Astrocyte (in vitro differentiated cells and primary cell): ENCODE measurements around the gene PDCL2. TPM values are rescaled to one million over a fixed set of nuclear protein-coding genes. Genes with fewer than 3 reads are reported as not detected.
"Not testable (repeated sequence)": the region's sequence is repeated elsewhere in the genome, so short reads cannot be mapped to it uniquely, and the experiment has no call there.

Source experiments
- DNase-seq: peaks from one replicate; pipeline ENCODE4 v3.0.0-alpha.2; 2010; ENCODE audit warnings: low read depth
- FAIRE-seq: peaks from 2 replicates; lab custom pipeline; 2011; peaks lifted over from hg19 to GRCh38; lab: Jason Lieb, UNC
- H2AFZ ChIP-seq: 2 replicates; pipeline ENCODE4 v1.6.0; 2012; ENCODE audit warnings: low read depth, low read length, inconsistent platforms
- H3K27ac ChIP-seq: 2 replicates; pipeline ENCODE4 v1.5.1; 2011; ENCODE audit warnings: low read depth, low read length, inconsistent platforms
- H3K27me3 ChIP-seq: 2 replicates; pipeline ENCODE4 v1.6.0; 2011; ENCODE audit warnings: low read length, inconsistent platforms; ENCODE audit not compliant: insufficient read depth
- H3K36me3 ChIP-seq: 2 replicates; pipeline ENCODE4 v1.5.1; 2011; ENCODE audit warnings: low read length, inconsistent platforms; ENCODE audit not compliant: insufficient read depth
- H3K4me1 ChIP-seq: 2 replicates; pipeline ENCODE4 v1.5.1; 2011; ENCODE audit warnings: low read length, inconsistent platforms; ENCODE audit not compliant: insufficient read depth
- H3K4me2 ChIP-seq: 2 replicates; pipeline ENCODE4 v1.6.0; 2012; ENCODE audit warnings: low read length, inconsistent platforms
- H3K4me3 ChIP-seq: 2 replicates; pipeline ENCODE4 v1.5.1; 2011; ENCODE audit warnings: low read depth, mild to moderate bottlenecking, low read length, inconsistent platforms; ENCODE audit not compliant: insufficient read depth
- H3K79me2 ChIP-seq: 2 replicates; pipeline ENCODE4 v1.6.0; 2012; ENCODE audit warnings: mild to moderate bottlenecking, low read length, inconsistent platforms; ENCODE audit not compliant: insufficient read depth
- H3K9ac ChIP-seq: 2 replicates; pipeline ENCODE4 v1.6.0; 2012; ENCODE audit warnings: mild to moderate bottlenecking, low read length, inconsistent platforms
- H3K9me3 ChIP-seq: 2 replicates; pipeline ENCODE4 v1.5.1; 2012; ENCODE audit warnings: low read depth, mild to moderate bottlenecking, low read length, inconsistent platforms; ENCODE audit not compliant: insufficient read depth
- H4K20me1 ChIP-seq: 2 replicates; pipeline ENCODE4 v1.6.0; 2012; ENCODE audit warnings: low read length, inconsistent platforms; ENCODE audit not compliant: insufficient read depth
- H3K27ac Mint-ChIP-seq: one replicate; pipeline ENCODE4 v1.8.0; 2021; ENCODE audit warnings: mild to moderate bottlenecking, mixed read lengths; ENCODE audit not compliant: unreplicated experiment
- H3K27me3 Mint-ChIP-seq: one replicate; pipeline ENCODE4 v1.8.0; 2021; ENCODE audit warnings: low read depth, mixed read lengths; ENCODE audit not compliant: unreplicated experiment
- H3K36me3 Mint-ChIP-seq: one replicate; pipeline ENCODE4 v1.8.0; 2021; ENCODE audit warnings: low read depth, mixed read lengths; ENCODE audit not compliant: unreplicated experiment
- H3K4me1 Mint-ChIP-seq: one replicate; pipeline ENCODE4 v1.8.0; 2021; ENCODE audit warnings: low read depth, mixed read lengths; ENCODE audit not compliant: unreplicated experiment
- H3K4me3 Mint-ChIP-seq: one replicate; pipeline ENCODE4 v1.8.0; 2021; ENCODE audit warnings: mild to moderate bottlenecking, moderate library complexity, mixed read lengths; ENCODE audit not compliant: unreplicated experiment
- H3K9me3 Mint-ChIP-seq: one replicate; pipeline ENCODE4 v1.8.0; 2021; ENCODE audit warnings: mild to moderate bottlenecking, mixed read lengths; ENCODE audit not compliant: unreplicated experiment
- CTCF ChIP-seq: IDR thresholded peaks from 2 replicates; pipeline ENCODE4 v1.5.1; 2011; ENCODE audit warnings: low read depth, mild to moderate bottlenecking, inconsistent platforms, low read length, moderate library complexity; ENCODE audit not compliant: insufficient read depth
- EZH2 ChIP-seq: IDR thresholded peaks from 2 replicates; pipeline ENCODE4 v1.6.1; 2012; ENCODE audit warnings: mild to moderate bottlenecking, low read length, inconsistent platforms; ENCODE audit not compliant: insufficient read depth
- total RNA-seq: library from RNA; stranded (reverse); gene quantifications from 2 replicates; pipeline ENCODE4 v1.2.1, GENCODE V29; 2021

PDCL2 gene
- total RNA-seq, 1 donor from 2014 or later, result not detected

DNA sequence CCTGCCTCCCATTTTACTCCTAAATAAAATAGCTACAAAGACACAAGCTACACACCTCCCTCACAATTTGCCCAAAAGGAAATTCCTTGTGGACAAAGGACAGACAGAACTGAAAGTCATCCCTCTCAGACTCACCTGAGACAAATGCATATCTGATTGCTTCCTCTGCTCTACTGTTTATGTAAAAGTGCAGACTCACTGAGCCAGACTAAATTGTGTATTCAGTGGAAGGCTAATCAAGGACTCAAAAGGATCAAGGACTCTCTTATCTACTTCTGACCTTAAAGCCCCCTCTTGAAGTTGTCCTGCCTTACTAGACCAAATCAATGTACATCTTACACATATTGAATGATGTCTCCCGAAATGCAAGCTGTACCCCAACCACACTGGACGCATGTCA, 3.9 kb downstream of the PDCL2 start:
- no peak overlapping the region for H3K9ac ChIP-seq
- H3K4me1 Mint-ChIP-seq, result no peaks in the 10 kb centered on the region
- H3K4me1 ChIP-seq, result no peaks in the 10 kb centered on the region
- H2AFZ ChIP-seq, result no peak overlapping the region
- H4K20me1 ChIP-seq, result no peaks in the 10 kb centered on the region
- H3K36me3 ChIP-seq, result no peaks in the 10 kb centered on the region
- H3K4me2 ChIP-seq, result no peak overlapping the region
- H3K9me3 Mint-ChIP-seq, result peaks cover 16% of the 10 kb centered on the region
- H3K27ac ChIP-seq, result no peak overlapping the region
- no peaks in the 10 kb centered on the region for H3K79me2 ChIP-seq
- TF ChIP-seq EZH2, result no peak
- TF ChIP-seq CTCF, result no peak
- H3K9me3 ChIP-seq, result peaks cover 2% of the 10 kb centered on the region
- no peak for FAIRE-seq
- H3K36me3 Mint-ChIP-seq, result no peaks in the 10 kb centered on the region
- H3K27me3 ChIP-seq, result no peaks in the 10 kb centered on the region
- no peak overlapping the region for H3K4me3 Mint-ChIP-seq
- no peak for DNase-seq
- no peaks in the 10 kb centered on the region for H3K27me3 Mint-ChIP-seq
- H3K4me3 ChIP-seq, result no peak overlapping the region
- no peak overlapping the region for H3K27ac Mint-ChIP-seq

GRCh38 chr4:55582773-55583172, 9.3 kb downstream of the PDCL2 start:
- not testable (repeated sequence) for H3K4me1 ChIP-seq, DNase-seq, H3K4me3 ChIP-seq, H3K36me3 ChIP-seq, H3K9me3 ChIP-seq, H3K27ac ChIP-seq, H3K36me3 Mint-ChIP-seq, H3K27ac Mint-ChIP-seq, H3K79me2 ChIP-seq, H3K9ac ChIP-seq, H2AFZ ChIP-seq, H3K4me1 Mint-ChIP-seq, H3K27me3 Mint-ChIP-seq, H3K27me3 ChIP-seq, H3K4me3 Mint-ChIP-seq, H4K20me1 ChIP-seq, H3K4me2 ChIP-seq, FAIRE-seq
- peaks cover 19% of the 10 kb centered on the region for H3K9me3 Mint-ChIP-seq

DNA sequence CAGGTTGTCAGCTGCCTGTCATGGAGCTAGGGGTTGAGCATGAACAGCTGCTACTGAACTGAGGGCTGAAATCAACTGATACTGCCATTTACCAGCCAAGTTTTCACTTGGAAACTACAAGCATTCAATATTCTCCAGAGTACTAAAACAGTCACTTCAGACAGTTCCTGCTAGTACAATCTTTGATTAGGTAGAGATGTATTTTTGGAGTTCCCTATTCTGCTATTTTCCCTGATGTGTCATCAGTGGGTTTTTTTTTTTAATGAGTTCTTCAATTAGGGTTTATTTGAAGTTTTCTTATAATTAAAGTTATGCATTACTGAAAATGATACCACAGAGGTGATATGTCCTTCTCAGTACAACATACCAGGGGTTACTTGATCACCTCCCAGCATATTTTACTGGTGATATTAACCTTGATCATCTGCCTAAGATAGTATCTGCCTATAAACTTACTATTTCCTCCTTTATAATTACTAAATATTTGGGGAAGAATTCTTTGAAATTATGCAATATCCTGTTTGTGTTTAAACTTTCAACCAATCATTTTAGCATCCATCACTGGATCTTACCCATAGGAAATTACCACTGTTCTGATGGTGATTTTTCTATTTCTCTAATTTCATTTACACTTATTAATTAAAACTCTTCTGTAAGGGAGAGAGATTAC, 13.6 kb downstream of the PDCL2 start:
- Mint-ChIP-seq H3K4me1 (no peaks in the 10 kb centered on the region), H3K36me3 (peaks cover 2% of the 10 kb centered on the region), H3K9me3 (peaks cover 22% of the 10 kb centered on the region), H3K4me3 (no peak overlapping the region), H3K27ac (no peak overlapping the region), H3K27me3 (no peaks in the 10 kb centered on the region)
- FAIRE-seq, result no peak
- no peaks in the 10 kb centered on the region for H3K36me3 ChIP-seq
- no peak overlapping the region for H3K9ac ChIP-seq
- no peaks in the 10 kb centered on the region for H3K79me2 ChIP-seq
- H3K27me3 ChIP-seq, result no peaks in the 10 kb centered on the region
- H4K20me1 ChIP-seq, result no peaks in the 10 kb centered on the region
- H3K4me3 ChIP-seq, result no peak overlapping the region
- H3K4me2 ChIP-seq, result no peak overlapping the region
- no peak for DNase-seq
- no peak overlapping the region for H3K27ac ChIP-seq
- H3K9me3 ChIP-seq, result peaks cover 5% of the 10 kb centered on the region
- no peak overlapping the region for H2AFZ ChIP-seq
- H3K4me1 ChIP-seq, result no peaks in the 10 kb centered on the region
- TF ChIP-seq EZH2 (no peak), CTCF (no peak)
